ENCODE results near the gene PHYHIPL. TPM values are rescaled to one million over a fixed set of nuclear protein-coding genes. Genes with fewer than 3 reads are reported as not detected.

Gene PHYHIPL
- total and polyA plus RNA-seq, 11 donors: 0.03 to 0.08 TPM; not detected in 9

DNA sequence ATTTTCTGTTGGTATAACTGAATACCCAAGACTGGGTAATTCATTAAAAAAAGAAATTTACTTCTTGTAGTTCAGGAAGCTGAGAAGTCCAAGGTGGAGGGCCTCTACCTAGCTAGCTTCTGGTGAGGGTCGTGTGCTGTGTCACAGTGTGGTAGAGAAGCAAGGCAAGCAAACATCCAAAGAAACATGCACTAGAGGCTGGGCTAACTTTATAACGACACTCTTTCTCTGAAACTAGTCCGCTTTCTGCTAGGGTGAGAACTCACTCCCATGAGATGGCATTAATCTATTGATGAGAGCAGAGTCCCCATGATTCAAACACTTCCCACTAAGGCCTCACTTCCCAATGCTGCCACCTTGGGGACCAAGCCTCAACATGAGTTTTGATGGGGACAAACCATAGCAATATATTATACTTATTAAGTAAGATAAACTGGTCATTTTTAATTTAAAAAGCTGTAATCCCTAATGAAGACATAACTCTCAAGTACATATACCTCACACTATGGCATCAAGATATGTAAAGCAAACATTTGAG is 50.8 kb downstream of the PHYHIPL start:
- WGBS, 4 donors: 87 to 92% (median 91%) methylated on average over 3 of the region's 3 CpGs
- no peaks in the 10 kb centered on the region for H3K27me3 ChIP-seq
- intact Hi-C loops (cut with DNase I): no loop called here

DNA sequence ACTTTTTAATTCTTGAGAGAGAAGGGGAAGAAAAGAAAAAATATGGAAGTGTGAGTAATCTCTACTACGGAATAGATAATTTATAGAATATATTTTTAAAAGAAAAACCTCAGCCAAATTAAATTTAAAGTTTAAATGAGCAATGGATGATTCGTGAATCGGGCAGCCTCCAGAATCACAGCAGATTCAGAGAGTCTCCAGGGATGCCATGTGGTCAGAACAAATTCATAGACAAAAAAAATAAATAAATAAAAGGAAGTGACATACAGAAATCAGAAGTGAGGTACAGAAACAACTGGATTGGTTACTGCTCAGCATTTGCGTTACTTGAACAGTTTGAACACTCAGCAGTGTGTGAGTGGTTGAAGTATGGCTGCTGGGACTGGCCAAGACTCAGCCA is 53.0 kb downstream of the PHYHIPL start:
- Histone ChIP-seq H3K4me1 (no peaks in the 10 kb centered on the region), H3K9me3 (no peaks in the 10 kb centered on the region), H3K27ac (no peak overlapping the region), H3K27me3 (no peaks in the 10 kb centered on the region), H3K36me3 (no peaks in the 10 kb centered on the region), H3K4me3 (no peak overlapping the region)
- intact Hi-C loops (cut with DNase I): no loop called here
- DNase-seq (no peak), ATAC-seq (no peak)
- WGBS, 4 donors: 94 to 96% (median 96%) methylated on average over 4 of the region's 4 CpGs
- TF ChIP-seq, protein P1, sequence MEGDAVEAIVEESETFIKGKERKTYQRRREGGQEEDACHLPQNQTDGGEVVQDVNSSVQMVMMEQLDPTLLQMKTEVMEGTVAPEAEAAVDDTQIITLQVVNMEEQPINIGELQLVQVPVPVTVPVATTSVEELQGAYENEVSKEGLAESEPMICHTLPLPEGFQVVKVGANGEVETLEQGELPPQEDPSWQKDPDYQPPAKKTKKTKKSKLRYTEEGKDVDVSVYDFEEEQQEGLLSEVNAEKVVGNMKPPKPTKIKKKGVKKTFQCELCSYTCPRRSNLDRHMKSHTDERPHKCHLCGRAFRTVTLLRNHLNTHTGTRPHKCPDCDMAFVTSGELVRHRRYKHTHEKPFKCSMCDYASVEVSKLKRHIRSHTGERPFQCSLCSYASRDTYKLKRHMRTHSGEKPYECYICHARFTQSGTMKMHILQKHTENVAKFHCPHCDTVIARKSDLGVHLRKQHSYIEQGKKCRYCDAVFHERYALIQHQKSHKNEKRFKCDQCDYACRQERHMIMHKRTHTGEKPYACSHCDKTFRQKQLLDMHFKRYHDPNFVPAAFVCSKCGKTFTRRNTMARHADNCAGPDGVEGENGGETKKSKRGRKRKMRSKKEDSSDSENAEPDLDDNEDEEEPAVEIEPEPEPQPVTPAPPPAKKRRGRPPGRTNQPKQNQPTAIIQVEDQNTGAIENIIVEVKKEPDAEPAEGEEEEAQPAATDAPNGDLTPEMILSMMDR (IDR thresholded peaks at IDR 0.05): no peak
- no peak for TF ChIP-seq POLR2A (IDR thresholded peaks at IDR 0.05)

More for the DNA sequence above, 50.8 kb downstream of the PHYHIPL start:
- no peak for ATAC-seq
- no peak for DNase-seq
- H3K9me3 ChIP-seq: no peaks in the 10 kb centered on the region
- no peaks in the 10 kb centered on the region for H3K36me3 ChIP-seq
- H3K27ac ChIP-seq: no peak overlapping the region
- no peaks in the 10 kb centered on the region for H3K4me1 ChIP-seq
- TF ChIP-seq, protein P1 (IDR thresholded peaks at IDR 0.05): no peak
- no peak for TF ChIP-seq POLR2A (IDR thresholded peaks at IDR 0.05)
- H3K4me3 ChIP-seq: no peak overlapping the region

DNA sequence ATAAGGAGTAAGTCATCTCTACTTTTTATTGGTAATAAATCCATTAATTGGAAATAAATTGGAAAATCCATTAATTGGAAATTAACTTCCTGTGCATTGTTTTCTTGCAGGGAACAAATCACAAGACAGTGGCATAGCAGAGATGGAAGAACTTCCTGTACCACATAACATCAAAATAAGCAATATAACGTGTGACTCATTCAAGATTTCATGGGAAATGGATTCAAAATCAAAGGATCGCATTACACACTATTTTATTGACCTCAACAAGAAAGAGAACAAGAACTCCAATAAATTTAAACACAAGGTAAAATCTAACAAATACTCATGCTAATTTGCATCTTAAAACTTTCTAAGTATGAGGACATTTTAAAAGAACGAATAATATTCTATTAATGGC is 57.8 kb downstream of the PHYHIPL start:
- 67 to 73% (median 70%) methylated on average over 3 of the region's 3 CpGs for WGBS, 4 donors
- no peak overlapping the region for H3K27ac ChIP-seq
- DNase-seq (no peak), ATAC-seq (no peak)
- H3K9me3 ChIP-seq: no peaks in the 10 kb centered on the region
- TF ChIP-seq, protein P1 (IDR thresholded peaks at IDR 0.05): no peak
- TF ChIP-seq POLR2A (IDR thresholded peaks at IDR 0.05): no peak
- H3K4me1 ChIP-seq: no peaks in the 10 kb centered on the region
- no peaks in the 10 kb centered on the region for H3K36me3 ChIP-seq
- H3K27me3 ChIP-seq: no peaks in the 10 kb centered on the region
- no peak overlapping the region for H3K4me3 ChIP-seq
- intact Hi-C loops (cut with DNase I): loop anchor here in 5 of 10 donors (5.0 to 10.0 kb wide), 4 partner anchors 279 to 571 kb away; no protein-coding TSS in a partner anchor

DNA sequence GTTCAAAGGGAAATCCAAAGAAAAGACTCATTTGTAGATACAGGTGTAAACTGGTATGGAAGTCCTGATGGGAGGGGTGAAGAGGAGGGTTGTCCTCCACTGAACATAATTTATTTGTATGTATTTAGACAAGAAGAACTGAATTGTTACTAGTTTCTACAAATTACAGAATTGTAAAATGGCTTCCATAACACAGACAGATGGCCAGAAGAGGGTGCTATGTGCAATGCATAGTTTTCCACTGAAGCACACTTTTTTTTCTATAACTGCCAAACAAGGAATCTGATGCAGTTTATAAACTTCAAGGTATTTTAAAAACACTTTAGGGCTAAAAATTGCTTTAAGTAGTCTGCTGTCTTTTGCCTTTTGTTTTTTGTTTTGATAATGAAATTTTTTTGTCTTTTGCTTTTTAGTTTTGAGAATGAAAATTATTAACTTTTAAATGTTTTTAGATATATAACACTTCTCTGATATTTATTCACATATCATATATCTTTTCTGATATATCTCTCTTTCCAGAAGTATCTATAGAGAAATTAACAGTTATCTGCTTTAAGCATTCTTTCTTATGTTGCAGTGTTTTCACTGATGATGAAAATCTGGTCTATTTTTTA is 58.5 kb downstream of the PHYHIPL start:
- Histone ChIP-seq H3K27ac (no peak overlapping the region), H3K4me3 (no peak overlapping the region), H3K27me3 (no peaks in the 10 kb centered on the region), H3K36me3 (no peaks in the 10 kb centered on the region), H3K9me3 (no peaks in the 10 kb centered on the region), H3K4me1 (no peaks in the 10 kb centered on the region)
- DNase-seq (peak in 1 of 5 donors; percentile 15), ATAC-seq (no peak)
- intact Hi-C loops (cut with DNase I): loop anchor here in 7 of 10 donors (5.0 to 10.0 kb wide), 7 partner anchors 280 to 597 kb away; no protein-coding TSS in a partner anchor
- TF ChIP-seq POLR2A (IDR thresholded peaks at IDR 0.05): no peak
- TF ChIP-seq, protein P1 (IDR thresholded peaks at IDR 0.05): peak in 11 of 12 donors; percentile 44 to 75 (median 56)

All from heart left ventricle (tissue), 16 donors.